Measurements from ENCODE around the gene IL19.

DNA sequence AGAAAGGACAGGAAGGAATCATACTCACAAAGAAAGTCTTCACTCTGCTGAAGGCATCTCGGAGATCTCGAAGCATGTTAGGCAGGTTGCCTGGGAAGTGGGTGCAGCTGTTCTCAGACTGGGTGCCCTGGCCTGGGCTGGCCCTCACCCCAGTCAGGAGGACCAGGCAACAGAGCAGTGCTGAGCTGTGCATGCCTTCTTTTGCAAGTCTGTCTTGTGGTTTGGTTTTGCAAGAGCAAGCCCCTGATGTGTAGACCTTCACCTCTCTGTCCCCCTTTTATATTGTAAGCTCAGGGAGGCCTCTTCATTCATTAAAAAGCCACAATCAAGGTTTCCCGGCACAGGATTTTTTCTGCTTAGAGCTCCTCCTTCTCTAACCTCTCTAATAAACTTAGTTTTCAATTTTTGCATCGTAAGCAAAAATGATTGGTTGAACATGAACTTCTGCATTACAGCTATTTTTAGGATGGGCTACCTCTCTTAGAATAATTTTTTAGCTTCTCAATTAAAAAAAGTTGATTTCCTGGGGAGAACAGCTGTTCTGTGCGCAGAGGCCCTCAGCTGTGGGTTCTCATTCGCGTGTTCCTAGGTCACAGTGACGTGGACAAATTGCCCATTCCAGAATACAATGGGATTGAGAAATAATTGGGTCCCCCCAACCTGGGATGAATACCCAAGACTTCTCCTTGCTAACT lies 1.8 kb downstream of the IL19 start, which contains the start of gene IL10:
- TF ChIP-seq CTCF (IDR thresholded peaks at IDR 0.05) (no peak), NFIC (IDR thresholded peaks at IDR 0.05; ENCODE audit: borderline replicate concordance) (no peak), USF2 (IDR thresholded peaks at IDR 0.05; ENCODE audit: borderline replicate concordance, low read depth, low read length) (no peak)
